Activated CD8-positive, alpha-beta memory T cell treated with anti-CD3 and anti-CD28 coated beads for 24 hours (primary cell): ENCODE results near the gene CAMK1D.

Source experiments
- DNase-seq: peaks from one replicate; pipeline ENCODE4 v3.0.0-alpha.2; 2020

CAMK1D gene

GRCh38 chr10:12663863-12664262 lies 314.5 kb downstream of the CAMK1D start:
- no peak for DNase-seq

GRCh38 chr10:12665501-12665900 lies 316.2 kb downstream of the CAMK1D start:
- no peak for DNase-seq

GRCh38 chr10:12667052-12667451 lies 317.7 kb downstream of the CAMK1D start:
- no peak for DNase-seq

GRCh38 chr10:12668634-12669033 lies 319.3 kb downstream of the CAMK1D start:
- DNase-seq, result no peak

- no peak for DNase-seq
These were observed 320.7 kb downstream of the CAMK1D start for GRCh38 chr10:12670004-12670403.

- no peak for DNase-seq
These were observed 325.8 kb downstream of the CAMK1D start for GRCh38 chr10:12675186-12675585.

- no peak for DNase-seq
These were observed 330.3 kb downstream of the CAMK1D start for GRCh38 chr10:12679636-12680035.

- DNase-seq, result no peak
These were observed 331.9 kb downstream of the CAMK1D start for GRCh38 chr10:12681252-12681651.

GRCh38 chr10:12684784-12685183 lies 335.4 kb downstream of the CAMK1D start:
- DNase-seq, result no peak

- no peak for DNase-seq
These were observed 336.1 kb downstream of the CAMK1D start for GRCh38 chr10:12685261-12686058.

GRCh38 chr10:12687996-12688395 lies 338.6 kb downstream of the CAMK1D start:
- DNase-seq, result no peak

GRCh38 chr10:12689893-12690292 lies 340.5 kb downstream of the CAMK1D start:
- no peak for DNase-seq

- DNase-seq, result no peak
These were observed 341.3 kb downstream of the CAMK1D start for GRCh38 chr10:12690525-12691126.

GRCh38 chr10:12691596-12691995 lies 342.2 kb downstream of the CAMK1D start:
- DNase-seq, result no peak

- DNase-seq, result no peak
These were observed 348.4 kb downstream of the CAMK1D start for GRCh38 chr10:12697764-12698163.

GRCh38 chr10:12699258-12699700 lies 349.9 kb downstream of the CAMK1D start:
- DNase-seq, result no peak

GRCh38 chr10:12699781-12700556 lies 350.6 kb downstream of the CAMK1D start:
- DNase-seq, result no peak

- DNase-seq, result no peak
These were observed 351.2 kb downstream of the CAMK1D start for GRCh38 chr10:12700557-12700874.

- no peak for DNase-seq
These were observed 352.3 kb downstream of the CAMK1D start for GRCh38 chr10:12701696-12702095.

- DNase-seq, result no peak
These were observed 352.9 kb downstream of the CAMK1D start for GRCh38 chr10:12702215-12702770.

- DNase-seq, result no peak
These were observed 353.8 kb downstream of the CAMK1D start for GRCh38 chr10:12703126-12703525.

- no peak for DNase-seq
These were observed 354.5 kb downstream of the CAMK1D start for GRCh38 chr10:12703813-12704212.

GRCh38 chr10:12704488-12704887 lies 355.1 kb downstream of the CAMK1D start:
- no peak for DNase-seq

- DNase-seq, result no peak
These were observed 356.6 kb downstream of the CAMK1D start for GRCh38 chr10:12705943-12706342.
